ENCODE data around the gene RITA1. TPM values are rescaled to one million over a fixed set of nuclear protein-coding genes. Genes with fewer than 3 reads are reported as not detected.

RITA1 gene, protein sequence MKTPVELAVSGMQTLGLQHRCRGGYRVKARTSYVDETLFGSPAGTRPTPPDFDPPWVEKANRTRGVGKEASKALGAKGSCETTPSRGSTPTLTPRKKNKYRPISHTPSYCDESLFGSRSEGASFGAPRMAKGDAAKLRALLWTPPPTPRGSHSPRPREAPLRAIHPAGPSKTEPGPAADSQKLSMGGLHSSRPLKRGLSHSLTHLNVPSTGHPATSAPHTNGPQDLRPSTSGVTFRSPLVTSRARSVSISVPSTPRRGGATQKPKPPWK
- 8.2 and 9.1 TPM in 2 replicates for total RNA-seq

DNA sequence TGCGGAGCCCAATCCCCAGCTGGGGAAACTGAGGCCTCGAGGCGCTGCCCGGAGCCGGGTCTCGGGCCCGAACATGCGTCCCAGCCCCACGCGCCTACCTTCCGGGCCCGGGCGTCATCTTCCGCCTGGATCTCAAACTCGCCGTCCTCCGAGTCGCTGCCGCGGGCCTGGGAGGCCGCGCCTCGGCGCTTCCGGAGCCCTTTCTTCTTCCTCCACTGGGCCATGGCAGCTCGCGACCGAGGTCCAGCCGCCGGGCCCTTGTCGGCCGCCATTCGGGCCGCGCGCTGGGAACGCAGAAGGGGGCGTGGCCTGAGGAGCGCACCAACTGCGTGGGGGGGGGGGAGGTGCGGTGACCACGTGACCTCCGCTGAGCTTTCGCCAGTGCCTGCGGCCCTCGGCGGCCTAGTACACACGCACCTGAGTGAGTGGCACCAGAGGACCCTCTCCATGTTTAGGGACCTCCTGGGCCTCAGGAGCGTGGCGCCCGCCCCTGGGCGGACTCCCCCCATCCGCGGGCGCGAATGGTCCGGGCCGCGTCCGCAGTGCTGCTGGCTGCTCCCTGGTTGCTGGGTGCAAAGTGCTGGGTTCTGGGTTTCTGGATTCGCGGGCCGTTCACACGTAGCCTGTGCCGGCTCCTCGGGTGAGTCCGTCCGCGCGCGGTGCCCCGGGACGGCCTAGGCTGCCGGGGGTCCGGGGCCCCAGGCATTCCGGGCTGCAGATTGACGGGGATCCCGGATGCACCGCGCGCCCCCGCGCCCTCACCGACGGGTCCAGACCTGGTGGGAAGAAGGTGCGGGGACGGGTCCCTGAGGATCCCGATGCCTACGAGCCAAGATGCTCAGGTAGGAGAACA is at the start of gene RITA1, which contains the start of gene DDX54:
TSS of gene RITA1 (plus strand) at position 542 of the 853 bp plus-strand sequence. CDS start 1,026 bp downstream, outside the sequence.
TSS of gene DDX54 (minus strand) at position 299 of the 853 bp plus-strand sequence. CDS start at position 272, 27 bp downstream.

GRCh38 chr12:113149361-113150150 is 36.0 kb upstream of the RITA1 start, which contains the start of gene CFAP73:
CFAP73 (plus strand) TSS chr12:113149724; CDS start chr12:113149858, 134 bp downstream.

DNA sequence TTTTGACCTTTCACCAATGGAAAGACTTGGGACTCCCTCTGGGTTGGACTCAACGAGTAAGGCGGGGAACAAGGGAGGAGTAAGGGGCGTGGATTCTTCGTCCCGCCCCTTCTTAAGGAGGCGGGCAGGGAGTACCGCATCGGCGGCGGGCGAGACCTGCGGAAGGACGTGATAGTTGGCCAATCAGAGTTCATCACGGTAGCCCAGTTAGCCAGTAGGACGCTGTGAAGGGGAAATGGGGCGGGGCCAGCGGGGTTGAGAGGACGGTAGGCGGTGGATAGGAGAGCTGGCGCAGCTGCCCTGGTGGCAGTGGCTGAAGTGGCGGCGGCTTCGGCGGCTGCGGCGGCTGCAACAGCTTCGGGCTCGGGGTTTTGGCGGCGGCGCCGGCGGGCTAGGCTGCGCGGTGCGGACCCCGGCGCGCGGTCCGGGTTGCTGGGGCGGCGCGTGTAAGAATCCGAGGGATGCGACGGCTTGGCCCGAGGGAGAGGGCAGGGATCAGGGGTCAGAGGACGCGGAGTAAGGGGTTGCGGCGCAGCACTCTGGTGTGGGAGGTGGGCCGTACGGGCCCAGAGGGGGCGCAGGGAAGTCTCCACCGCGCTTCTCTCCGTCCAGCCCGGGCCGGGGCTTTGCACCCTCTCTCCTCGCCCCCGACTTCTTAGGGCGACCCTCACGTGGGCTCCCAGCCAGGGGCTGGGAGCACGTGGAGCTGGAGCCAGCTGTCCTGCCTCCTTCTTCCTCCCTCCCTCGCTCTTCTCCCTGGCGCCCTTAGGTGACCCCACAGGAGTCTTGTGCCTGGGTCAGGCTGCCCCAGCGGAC is 35.9 kb downstream of the RITA1 start, which contains the start of gene TPCN1:
TSS of gene TPCN1 (plus strand) at position 284 of the 816 bp plus-strand sequence. CDS start 5,389 bp downstream, outside the sequence.

Other genes starting within 250 kb of the RITA1 start
- 1.9 TPM in 2 replicates for gene OAS3, start 247.2 kb upstream of the RITA1 start, total RNA-seq
- 0.69 and 2.0 TPM in 2 replicates for gene OAS2, start 207.2 kb upstream of the RITA1 start, total RNA-seq
- 0.09 TPM in 1 of 2 replicates, not detected in the other for gene DTX1, start 129.0 kb upstream of the RITA1 start, total RNA-seq
- gene RASAL1, start 50.0 kb upstream of the RITA1 start, total RNA-seq, result not detected in 2 replicates
- 0.09 TPM in 1 of 2 replicates, not detected in the other for gene CFAP73, start 36.0 kb upstream of the RITA1 start, total RNA-seq
- 27.0 and 28.5 TPM in 2 replicates for gene DDX54, start 243 bp upstream of the RITA1 start, total RNA-seq
- gene TPCN1, start 35.7 kb downstream of the RITA1 start, total RNA-seq, result 11.2 and 13.6 TPM in 2 replicates
- gene SLC8B1, start 149.4 kb downstream of the RITA1 start, total RNA-seq, result 11.5 and 18.1 TPM in 2 replicates
- 22.2 and 26.5 TPM in 2 replicates for gene PLBD2, start 172.9 kb downstream of the RITA1 start, total RNA-seq
- 0.16 TPM in 1 of 2 replicates, not detected in the other for gene SDS, start 218.2 kb downstream of the RITA1 start, total RNA-seq
- 8.2 and 14.2 TPM in 2 replicates for gene SDSL, start 236.7 kb downstream of the RITA1 start, total RNA-seq